Measurements from ENCODE around the gene PLEKHA5. TPM values are rescaled to one million over a fixed set of nuclear protein-coding genes. Genes with fewer than 3 reads are reported as not detected.

The PLEKHA5 gene
- total and polyA plus RNA-seq, 11 donors: 18.1 to 72.2 (median 58.2) TPM

GRCh38 chr12:19404242-19404880 lies 274.8 kb downstream of the PLEKHA5 start:
- intact Hi-C loops (cut with DNase I): no loop called here
- DNase-seq: no peak
- no peak for ATAC-seq
- 92 to 96% (median 94%) methylated on average over 16 of the region's 16 CpGs for WGBS, 4 donors
- Histone ChIP-seq H3K36me3 (no peaks in the 10 kb centered on the region), H3K9me3 (no peaks in the 10 kb centered on the region), H3K27me3 (no peaks in the 10 kb centered on the region), H3K4me1 (peaks cover 0 to 11% (median 5%) of the 10 kb centered on the region in 12 donors), H3K27ac (no peak overlapping the region), H3K4me3 (no peak overlapping the region)
- TF ChIP-seq POLR2A (IDR thresholded peaks at IDR 0.05) (no peak), CTCF (IDR thresholded peaks at IDR 0.05) (no peak)

GRCh38 chr12:19409376-19409775 lies 279.8 kb downstream of the PLEKHA5 start:
- Histone ChIP-seq H3K9me3 (no peaks in the 10 kb centered on the region), H3K36me3 (no peaks in the 10 kb centered on the region), H3K27ac (peak overlapping the region in 6 of 12 donors; percentile 5 to 67 (median 56)), H3K4me3 (no peak overlapping the region), H3K27me3 (no peaks in the 10 kb centered on the region), H3K4me1 (peaks cover 0 to 43% (median 17%) of the 10 kb centered on the region in 12 donors)
- DNase-seq (no peak), ATAC-seq (no peak)
- intact Hi-C loops (cut with DNase I): no loop called here
- 13 to 39% (median 30%) methylated on average over 3 of the region's 3 CpGs for WGBS, 4 donors
- TF ChIP-seq POLR2A (IDR thresholded peaks at IDR 0.05) (no peak), CTCF (IDR thresholded peaks at IDR 0.05) (no peak)

GRCh38 chr12:19410211-19410610 lies 280.7 kb downstream of the PLEKHA5 start:
- no peak for TF ChIP-seq CTCF (IDR thresholded peaks at IDR 0.05)
- no peak for TF ChIP-seq POLR2A (IDR thresholded peaks at IDR 0.05)
- Histone ChIP-seq H3K9me3 (no peaks in the 10 kb centered on the region), H3K4me3 (no peak overlapping the region), H3K36me3 (no peaks in the 10 kb centered on the region), H3K4me1 (peaks cover 0 to 43% (median 17%) of the 10 kb centered on the region in 12 donors), H3K27me3 (no peaks in the 10 kb centered on the region), H3K27ac (peak overlapping the region in 9 of 12 donors; percentile 11 to 67 (median 50))
- 38 to 50% (median 41%) methylated on average over 6 of the region's 6 CpGs for WGBS, 4 donors
- DNase-seq: no peak
- ATAC-seq: peak in 3 of 4 donors; percentile 48 to 82 (median 77)
- intact Hi-C loops (cut with DNase I): no loop called here

- Histone ChIP-seq H3K27me3 (no peaks in the 10 kb centered on the region), H3K27ac (peak overlapping the region in 10 of 12 donors; percentile 11 to 67 (median 50)), H3K4me1 (peaks cover 0 to 43% (median 17%) of the 10 kb centered on the region in 12 donors), H3K9me3 (no peaks in the 10 kb centered on the region), H3K4me3 (peak overlapping the region in 1 of 12 donors; percentile 0), H3K36me3 (no peaks in the 10 kb centered on the region)
- no peak for TF ChIP-seq CTCF (IDR thresholded peaks at IDR 0.05)
- TF ChIP-seq POLR2A (IDR thresholded peaks at IDR 0.05): no peak
- DNase-seq (no peak), ATAC-seq (no peak)
- intact Hi-C loops (cut with DNase I): no loop called here
- 46 to 51% (median 48%) methylated on average over 7 of the region's 7 CpGs for WGBS, 4 donors
Measured at GRCh38 chr12:19410629-19411185, 281.2 kb downstream of the PLEKHA5 start.

Data from heart left ventricle (tissue), 16 donors.